Measurements from ENCODE around the gene YIPF5.

YIPF5 gene

DNA sequence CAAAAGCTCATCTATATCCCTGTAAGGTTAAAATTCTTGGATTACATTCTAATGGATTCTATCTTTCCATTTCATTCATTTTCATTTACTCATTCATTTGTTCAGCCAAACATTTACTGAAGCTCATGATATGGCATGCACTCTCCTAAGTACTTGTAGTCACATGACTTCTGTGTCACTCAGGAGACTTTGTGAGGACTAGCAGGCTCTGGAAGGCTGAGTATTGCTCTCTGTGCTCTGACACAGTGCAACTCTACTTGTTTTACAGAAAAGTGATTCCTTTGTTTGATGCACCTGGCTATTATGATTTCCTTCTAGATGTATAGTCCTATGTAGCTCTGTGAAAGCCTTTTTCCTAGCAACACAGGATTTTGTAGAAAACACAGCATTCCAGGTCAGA is 53.0 kb downstream of the YIPF5 start:
- no peak for DNase-seq (ENCODE audit: low read depth, low spot score)
- no peak overlapping the region for H3K4me3 ChIP-seq (ENCODE audit: low read depth, low read length)
- ChIA-PET POLR2A (no interaction called here), CTCF (no interaction called here)
- TF ChIP-seq, protein P1, sequence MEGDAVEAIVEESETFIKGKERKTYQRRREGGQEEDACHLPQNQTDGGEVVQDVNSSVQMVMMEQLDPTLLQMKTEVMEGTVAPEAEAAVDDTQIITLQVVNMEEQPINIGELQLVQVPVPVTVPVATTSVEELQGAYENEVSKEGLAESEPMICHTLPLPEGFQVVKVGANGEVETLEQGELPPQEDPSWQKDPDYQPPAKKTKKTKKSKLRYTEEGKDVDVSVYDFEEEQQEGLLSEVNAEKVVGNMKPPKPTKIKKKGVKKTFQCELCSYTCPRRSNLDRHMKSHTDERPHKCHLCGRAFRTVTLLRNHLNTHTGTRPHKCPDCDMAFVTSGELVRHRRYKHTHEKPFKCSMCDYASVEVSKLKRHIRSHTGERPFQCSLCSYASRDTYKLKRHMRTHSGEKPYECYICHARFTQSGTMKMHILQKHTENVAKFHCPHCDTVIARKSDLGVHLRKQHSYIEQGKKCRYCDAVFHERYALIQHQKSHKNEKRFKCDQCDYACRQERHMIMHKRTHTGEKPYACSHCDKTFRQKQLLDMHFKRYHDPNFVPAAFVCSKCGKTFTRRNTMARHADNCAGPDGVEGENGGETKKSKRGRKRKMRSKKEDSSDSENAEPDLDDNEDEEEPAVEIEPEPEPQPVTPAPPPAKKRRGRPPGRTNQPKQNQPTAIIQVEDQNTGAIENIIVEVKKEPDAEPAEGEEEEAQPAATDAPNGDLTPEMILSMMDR (IDR thresholded peaks at IDR 0.05; ENCODE audit: insufficient read depth, low read length, missing control alignments) = no peak

GRCh38 chr5:144114571-144114970 is 55.9 kb downstream of the YIPF5 start:
- CTCF ChIA-PET = no interaction called here
- POLR2A ChIA-PET = no interaction called here
- TF ChIP-seq, protein P1 (IDR thresholded peaks at IDR 0.05; ENCODE audit: insufficient read depth, low read length, missing control alignments) = no peak

More at GRCh38 chr5:144114571-144114970, 55.9 kb downstream of the YIPF5 start:
- no peak for DNase-seq (ENCODE audit: low read depth, low spot score)
- H3K4me3 ChIP-seq (ENCODE audit: low read depth, low read length) = no peak overlapping the region

Data from AG04449 (cell line).